Ascending aorta (tissue), 2 donors: ENCODE measurements around the gene ZNF785. TPM values are rescaled to one million over a fixed set of nuclear protein-coding genes. Genes with fewer than 3 reads are reported as not detected.
"Not testable (repeated sequence)": the region's sequence is repeated elsewhere in the genome, so short reads cannot be mapped to it uniquely, and the experiment has no call there.

Experiments used
- DNase-seq, 2 donors: peaks; one replicate each; pipeline ENCODE4 v3.0.0-alpha.2; 2019; ENCODE audit warnings: low spot score in 2 of 2
- H3K27ac ChIP-seq, 2 donors: fragments of 200-600 bp; sonication (generic); one replicate each; pipeline ENCODE4 v1.5.1; 2016 to 2017; ENCODE audit warnings: mild to moderate bottlenecking in 1 of 2
- H3K27me3 ChIP-seq: fragments of 200-600 bp; sonication (generic); one replicate; pipeline ENCODE4 v1.5.1; 2017
- H3K36me3 ChIP-seq, 2 donors: fragments of 200-600 bp; sonication (generic); one replicate each; pipeline ENCODE4 v1.5.1; 2016
- H3K4me1 ChIP-seq, 2 donors: fragments of 200-600 bp; sonication (generic); one replicate each; pipeline ENCODE4 v1.5.1; 2016 to 2017; ENCODE audit warnings: mild to moderate bottlenecking in 1 of 2
- H3K4me3 ChIP-seq, 2 donors: fragments of 200-600 bp; sonication (generic); one replicate each; pipeline ENCODE4 v1.5.1; 2016 to 2017; ENCODE audit warnings: mild to moderate bottlenecking in 1 of 2
- H3K9me3 ChIP-seq, 2 donors: fragments of 200-600 bp; sonication (generic); one replicate each; pipeline ENCODE4 v1.5.1; 2016
- CTCF ChIP-seq, 3 experiments: fragments of 200-600 bp in 2 of 3; fragments of 450-650 bp in 1 of 3; sonication (generic) in 2 of 3; IDR thresholded peaks; one replicate each; pipeline ENCODE4 v1.5.1; 2016 to 2019; ENCODE audit warnings: antibody characterized with exemption in 3 of 3, mild to moderate bottlenecking in 1 of 3, moderate library complexity in 1 of 3
- intact Hi-C: fragments of 100-400 bp; cut with DNase I; formaldehyde crosslinking; loops from one replicate; pipeline ENCODE4 v1.15.1; 2023
- total RNA-seq: library from RNA; depleted of rRNA; stranded (reverse); fragments of >200 nt; gene quantifications from one replicate; pipeline ENCODE4 v1.1.0, GENCODE V29; 2016

ZNF785 gene
- total RNA-seq, 1 donor from 2014 or later: 12.1 TPM

GRCh38 chr16:30546115-30546514, 39.4 kb downstream of the ZNF785 start:
- Histone ChIP-seq H3K27ac (no peak overlapping the region), H3K27me3 (no peaks in the 10 kb centered on the region), H3K36me3 (no peaks in the 10 kb centered on the region), H3K4me1 (no peaks in the 10 kb centered on the region), H3K9me3 (no peaks in the 10 kb centered on the region), H3K4me3 (no peak overlapping the region)
- no peak for DNase-seq
- intact Hi-C loops: no loop called here
- no peak for TF ChIP-seq CTCF (IDR thresholded peaks at IDR 0.05)

- no peaks in the 10 kb centered on the region for H3K36me3 ChIP-seq
- intact Hi-C loops: no loop called here
These were observed 42.4 kb downstream of the ZNF785 start for GRCh38 chr16:30543067-30543466.

GRCh38 chr16:30541502-30542329, 43.8 kb downstream of the ZNF785 start:
- intact Hi-C loops: no loop called here
- DNase-seq: no peak
- Histone ChIP-seq H3K36me3 (no peaks in the 10 kb centered on the region), H3K9me3 (no peaks in the 10 kb centered on the region), H3K27me3 (no peaks in the 10 kb centered on the region), H3K4me3 (no peak overlapping the region), H3K27ac (no peak overlapping the region), H3K4me1 (no peaks in the 10 kb centered on the region)
- TF ChIP-seq CTCF (IDR thresholded peaks at IDR 0.05): no peak

More at GRCh38 chr16:30543067-30543466, 42.4 kb downstream of the ZNF785 start:
- no peak for DNase-seq
- Histone ChIP-seq H3K27me3 (no peaks in the 10 kb centered on the region), H3K9me3 (no peaks in the 10 kb centered on the region), H3K4me1 (no peaks in the 10 kb centered on the region), H3K4me3 (no peak overlapping the region), H3K27ac (no peak overlapping the region)
- TF ChIP-seq CTCF (IDR thresholded peaks at IDR 0.05): no peak

- H3K36me3 ChIP-seq, H3K27ac ChIP-seq, H3K4me3 ChIP-seq, H3K9me3 ChIP-seq, H3K4me1 ChIP-seq, H3K27me3 ChIP-seq, DNase-seq, intact Hi-C loops: not testable (repeated sequence)
These were observed 44.5 kb downstream of the ZNF785 start for GRCh38 chr16:30540916-30541464.

GRCh38 chr16:30539986-30540526, 45.4 kb downstream of the ZNF785 start:
- H3K4me1 ChIP-seq, DNase-seq, intact Hi-C loops, H3K4me3 ChIP-seq, H3K36me3 ChIP-seq, H3K27ac ChIP-seq, H3K27me3 ChIP-seq, H3K9me3 ChIP-seq: not testable (repeated sequence)

GRCh38 chr16:30539000-30539964, 46.2 kb downstream of the ZNF785 start:
- Histone ChIP-seq H3K36me3 (no peaks in the 10 kb centered on the region), H3K4me3 (no peak overlapping the region), H3K4me1 (peaks cover 1 to 6% of the 10 kb centered on the region in 2 donors), H3K27me3 (no peaks in the 10 kb centered on the region), H3K27ac (no peak overlapping the region), H3K9me3 (no peaks in the 10 kb centered on the region)
- no peak for DNase-seq
- TF ChIP-seq CTCF (IDR thresholded peaks at IDR 0.05): no peak
- intact Hi-C loops: no loop called here

- H3K4me3 ChIP-seq, H3K27me3 ChIP-seq, DNase-seq, intact Hi-C loops, H3K9me3 ChIP-seq: not testable (repeated sequence)
- Histone ChIP-seq H3K36me3 (peaks cover 13 to 15% of the 10 kb centered on the region in 2 donors), H3K4me1 (peaks cover 11 to 12% of the 10 kb centered on the region in 2 donors), H3K27ac (peak overlapping the region in 1 of 2 donors; percentile 86)
These were observed 49.0 kb downstream of the ZNF785 start for GRCh38 chr16:30536391-30537024.
